ENCODE results near the gene CCDC178. TPM values are rescaled to one million over a fixed set of nuclear protein-coding genes. Genes with fewer than 3 reads are reported as not detected.

CCDC178 gene
- total RNA-seq, 1 donor from 2014 or later, result not detected

- Mint-ChIP-seq H3K27me3 (ENCODE audit: low read depth) (peaks cover 4% of the 10 kb centered on the region), H3K9me3 (ENCODE audit: low read depth) (no peaks in the 10 kb centered on the region), H3K4me1 (ENCODE audit: low read depth) (no peaks in the 10 kb centered on the region), H3K4me3 (ENCODE audit: unreplicated experiment) (no peak overlapping the region), H3K27ac (ENCODE audit: unreplicated experiment) (no peak overlapping the region), H3K36me3 (ENCODE audit: low read depth) (no peaks in the 10 kb centered on the region)
- no peak for DNase-seq (ENCODE audit: low spot score)
- TF ChIP-seq CTCF (IDR thresholded peaks at IDR 0.05), result no peak
Measured at GRCh38 chr18:33446604-33447003, 6.1 kb upstream of the CCDC178 start.

GRCh38 chr18:33444709-33445108, 4.2 kb upstream of the CCDC178 start:
- no peak overlapping the region for H3K4me3 Mint-ChIP-seq (ENCODE audit: unreplicated experiment)
- H3K36me3 Mint-ChIP-seq (ENCODE audit: low read depth), result no peaks in the 10 kb centered on the region
- H3K27me3 Mint-ChIP-seq (ENCODE audit: low read depth), result peaks cover 4% of the 10 kb centered on the region
- H3K4me1 Mint-ChIP-seq (ENCODE audit: low read depth), result peaks cover 3% of the 10 kb centered on the region
- H3K27ac Mint-ChIP-seq (ENCODE audit: unreplicated experiment), result no peak overlapping the region
- no peak for DNase-seq (ENCODE audit: low spot score)
- H3K9me3 Mint-ChIP-seq (ENCODE audit: low read depth), result no peaks in the 10 kb centered on the region
- no peak for TF ChIP-seq CTCF (IDR thresholded peaks at IDR 0.05)

GRCh38 chr18:33432857-33433256, 7.7 kb downstream of the CCDC178 start:
- H3K4me3 Mint-ChIP-seq (ENCODE audit: unreplicated experiment), result no peak overlapping the region
- no peak for DNase-seq (ENCODE audit: low spot score)
- no peaks in the 10 kb centered on the region for H3K4me1 Mint-ChIP-seq (ENCODE audit: low read depth)
- peaks cover 2% of the 10 kb centered on the region for H3K27me3 Mint-ChIP-seq (ENCODE audit: low read depth)
- H3K9me3 Mint-ChIP-seq (ENCODE audit: low read depth), result no peaks in the 10 kb centered on the region
- TF ChIP-seq CTCF (IDR thresholded peaks at IDR 0.05), result no peak
- H3K27ac Mint-ChIP-seq (ENCODE audit: unreplicated experiment), result no peak overlapping the region
- H3K36me3 Mint-ChIP-seq (ENCODE audit: low read depth), result no peaks in the 10 kb centered on the region

- no peak overlapping the region for H3K4me3 Mint-ChIP-seq (ENCODE audit: unreplicated experiment)
- H3K9me3 Mint-ChIP-seq (ENCODE audit: low read depth), result no peaks in the 10 kb centered on the region
- no peak for DNase-seq (ENCODE audit: low spot score)
- no peaks in the 10 kb centered on the region for H3K36me3 Mint-ChIP-seq (ENCODE audit: low read depth)
- H3K27ac Mint-ChIP-seq (ENCODE audit: unreplicated experiment), result no peak overlapping the region
- peaks cover 4% of the 10 kb centered on the region for H3K27me3 Mint-ChIP-seq (ENCODE audit: low read depth)
- no peaks in the 10 kb centered on the region for H3K4me1 Mint-ChIP-seq (ENCODE audit: low read depth)
- no peak for TF ChIP-seq CTCF (IDR thresholded peaks at IDR 0.05)
Measured at GRCh38 chr18:33427549-33427948, 13.0 kb downstream of the CCDC178 start.

GRCh38 chr18:33424266-33424946, 16.1 kb downstream of the CCDC178 start:
- no peak for TF ChIP-seq CTCF (IDR thresholded peaks at IDR 0.05)
- H3K4me1 Mint-ChIP-seq (ENCODE audit: low read depth), result no peaks in the 10 kb centered on the region
- peaks cover 5% of the 10 kb centered on the region for H3K27me3 Mint-ChIP-seq (ENCODE audit: low read depth)
- peaks cover 7% of the 10 kb centered on the region for H3K9me3 Mint-ChIP-seq (ENCODE audit: low read depth)
- H3K4me3 Mint-ChIP-seq (ENCODE audit: unreplicated experiment), result no peak overlapping the region
- no peak for DNase-seq (ENCODE audit: low spot score)
- H3K36me3 Mint-ChIP-seq (ENCODE audit: low read depth), result no peaks in the 10 kb centered on the region
- no peak overlapping the region for H3K27ac Mint-ChIP-seq (ENCODE audit: unreplicated experiment)
